ENCODE results near the gene FAR2.

Gene FAR2

DNA sequence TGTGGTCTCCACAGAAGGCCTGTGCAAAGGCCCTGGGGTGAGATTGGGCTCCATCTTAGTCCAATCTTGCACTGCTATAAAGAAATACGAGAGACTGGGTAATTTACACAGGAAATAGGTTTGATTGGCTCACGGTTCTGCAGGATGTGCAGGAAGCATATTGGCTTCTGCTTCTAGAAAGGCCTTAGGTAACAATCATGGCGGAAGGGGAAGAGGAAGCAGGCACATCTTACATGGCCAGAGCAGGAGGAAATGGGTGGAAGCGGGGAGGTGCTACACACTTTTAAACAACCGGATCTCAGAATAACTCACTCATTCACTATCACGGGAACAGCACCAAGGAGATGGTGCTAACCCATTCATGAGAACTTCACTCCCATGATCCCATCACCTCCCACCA is 55.4 kb downstream of the FAR2 start:
- no peaks in the 10 kb centered on the region for H3K27me3 Mint-ChIP-seq
- H3K27ac Mint-ChIP-seq = no peak overlapping the region
- peaks cover 2% of the 10 kb centered on the region for H3K36me3 Mint-ChIP-seq (ENCODE audit: low read depth)
- H3K9me3 Mint-ChIP-seq = no peaks in the 10 kb centered on the region
- DNase-seq = no peak
- no peaks in the 10 kb centered on the region for H3K4me1 Mint-ChIP-seq (ENCODE audit: low read depth)
- H3K4me3 Mint-ChIP-seq = no peak overlapping the region

DNA sequence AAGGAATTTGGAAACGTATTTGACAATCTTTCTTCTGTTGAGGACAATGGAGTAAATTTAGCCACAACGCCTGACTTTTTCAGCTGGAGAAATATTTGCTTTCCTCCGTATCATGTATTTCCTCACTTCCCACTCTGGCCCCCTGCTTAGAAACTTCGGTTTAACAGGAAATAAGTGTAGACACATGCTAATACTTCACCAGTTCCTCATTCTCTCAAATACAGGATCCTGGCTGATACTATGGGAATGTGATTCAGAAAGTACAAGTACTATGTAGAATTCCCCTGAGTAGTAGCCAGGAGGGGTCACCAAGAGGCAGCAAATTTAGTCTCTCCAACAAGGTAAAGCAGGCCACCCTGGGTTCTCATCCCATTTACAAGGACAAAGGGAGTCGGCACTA is 58.0 kb downstream of the FAR2 start:
- H3K4me1 Mint-ChIP-seq (ENCODE audit: low read depth) = no peaks in the 10 kb centered on the region
- H3K27ac Mint-ChIP-seq = no peak overlapping the region
- H3K9me3 Mint-ChIP-seq = no peaks in the 10 kb centered on the region
- H3K4me3 Mint-ChIP-seq = no peak overlapping the region
- no peaks in the 10 kb centered on the region for H3K27me3 Mint-ChIP-seq
- DNase-seq = no peak
- H3K36me3 Mint-ChIP-seq (ENCODE audit: low read depth) = peaks cover 2% of the 10 kb centered on the region

DNA sequence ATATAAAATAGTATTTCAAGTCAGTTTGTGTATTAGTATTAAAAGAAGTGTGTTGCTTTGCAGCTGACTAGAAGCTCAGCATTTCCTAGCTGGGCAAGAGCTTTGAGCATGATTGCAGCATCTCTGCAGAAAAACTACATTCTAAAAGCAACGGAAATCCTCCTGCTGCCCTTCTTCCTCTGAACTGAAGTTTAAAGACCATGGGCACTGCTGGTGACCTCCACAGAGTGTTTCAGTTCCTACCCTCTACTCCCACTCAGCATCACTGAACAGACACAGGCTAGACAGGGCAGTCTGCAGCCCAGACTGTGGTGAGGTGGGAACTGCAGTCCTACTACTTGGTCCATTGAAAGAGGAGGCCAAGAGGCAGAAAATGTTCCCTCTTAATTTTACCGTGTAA is 59.0 kb downstream of the FAR2 start:
- H3K27ac Mint-ChIP-seq = no peak overlapping the region
- H3K27me3 Mint-ChIP-seq = no peaks in the 10 kb centered on the region
- H3K36me3 Mint-ChIP-seq (ENCODE audit: low read depth) = no peaks in the 10 kb centered on the region
- H3K4me1 Mint-ChIP-seq (ENCODE audit: low read depth) = no peaks in the 10 kb centered on the region
- no peak for DNase-seq
- H3K9me3 Mint-ChIP-seq = no peaks in the 10 kb centered on the region
- no peak overlapping the region for H3K4me3 Mint-ChIP-seq

DNA sequence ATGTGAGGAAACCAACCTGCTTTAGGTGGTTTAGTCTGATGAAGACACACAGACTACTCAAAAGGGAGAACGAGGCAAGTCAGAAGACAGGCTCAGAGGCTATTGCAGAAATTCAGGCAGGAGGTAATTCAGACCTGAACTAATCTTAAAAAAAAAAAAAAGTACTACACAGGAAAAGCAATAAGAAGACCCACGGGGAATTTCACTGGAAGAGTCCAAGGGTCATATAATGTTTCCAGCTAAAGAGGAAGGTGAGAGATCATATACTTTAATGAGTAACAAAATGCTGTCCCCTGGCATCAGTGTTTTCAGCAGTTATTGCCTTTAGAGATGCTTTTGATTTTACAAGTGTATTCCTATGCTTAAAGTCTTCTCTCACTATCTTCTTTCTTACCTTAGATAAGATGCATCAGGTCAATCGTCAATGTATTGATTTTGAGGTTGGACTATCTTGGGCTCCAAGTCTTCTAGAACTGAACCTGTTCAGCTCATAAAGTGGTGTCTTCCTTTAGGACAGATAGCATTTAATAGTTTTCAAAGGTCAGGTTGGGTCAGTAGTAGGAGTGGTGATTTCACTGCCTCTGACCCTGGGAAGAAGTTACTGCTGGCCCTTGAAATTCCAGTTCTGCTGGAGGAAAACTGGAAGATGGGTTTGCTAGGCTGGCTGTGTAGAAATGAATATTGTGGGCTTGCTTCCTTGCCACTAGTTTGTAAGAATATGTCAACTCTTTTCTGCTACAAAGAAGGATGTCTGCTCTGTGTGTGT is 60.0 kb downstream of the FAR2 start:
- Mint-ChIP-seq H3K27ac (no peak overlapping the region), H3K4me3 (no peak overlapping the region), H3K36me3 (ENCODE audit: low read depth) (no peaks in the 10 kb centered on the region), H3K9me3 (no peaks in the 10 kb centered on the region), H3K4me1 (ENCODE audit: low read depth) (no peaks in the 10 kb centered on the region), H3K27me3 (no peaks in the 10 kb centered on the region)
- no peak for DNase-seq

DNA sequence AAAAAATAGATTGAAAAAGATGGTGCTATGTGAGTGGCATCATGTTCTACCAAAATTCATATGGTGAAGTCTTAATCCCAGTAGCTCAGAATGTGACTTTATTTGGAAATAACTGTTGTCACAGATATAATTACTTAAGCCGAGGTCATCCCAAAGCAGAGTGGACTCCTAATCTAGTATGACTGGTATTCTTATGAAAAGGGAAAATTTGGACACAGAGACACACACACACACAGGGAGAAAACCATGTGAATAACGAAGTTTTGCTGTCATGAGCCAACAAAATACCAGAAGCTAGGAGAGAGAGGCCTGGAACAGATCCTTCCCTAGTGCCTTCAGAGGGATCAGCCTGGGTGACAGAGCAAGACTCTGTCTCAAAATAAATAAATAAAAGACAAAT is 62.6 kb downstream of the FAR2 start:
- DNase-seq = no peak
- H3K27ac Mint-ChIP-seq = no peak overlapping the region
- H3K4me3 Mint-ChIP-seq = no peak overlapping the region
- no peaks in the 10 kb centered on the region for H3K36me3 Mint-ChIP-seq (ENCODE audit: low read depth)
- H3K27me3 Mint-ChIP-seq = no peaks in the 10 kb centered on the region
- no peaks in the 10 kb centered on the region for H3K9me3 Mint-ChIP-seq
- no peaks in the 10 kb centered on the region for H3K4me1 Mint-ChIP-seq (ENCODE audit: low read depth)

DNA sequence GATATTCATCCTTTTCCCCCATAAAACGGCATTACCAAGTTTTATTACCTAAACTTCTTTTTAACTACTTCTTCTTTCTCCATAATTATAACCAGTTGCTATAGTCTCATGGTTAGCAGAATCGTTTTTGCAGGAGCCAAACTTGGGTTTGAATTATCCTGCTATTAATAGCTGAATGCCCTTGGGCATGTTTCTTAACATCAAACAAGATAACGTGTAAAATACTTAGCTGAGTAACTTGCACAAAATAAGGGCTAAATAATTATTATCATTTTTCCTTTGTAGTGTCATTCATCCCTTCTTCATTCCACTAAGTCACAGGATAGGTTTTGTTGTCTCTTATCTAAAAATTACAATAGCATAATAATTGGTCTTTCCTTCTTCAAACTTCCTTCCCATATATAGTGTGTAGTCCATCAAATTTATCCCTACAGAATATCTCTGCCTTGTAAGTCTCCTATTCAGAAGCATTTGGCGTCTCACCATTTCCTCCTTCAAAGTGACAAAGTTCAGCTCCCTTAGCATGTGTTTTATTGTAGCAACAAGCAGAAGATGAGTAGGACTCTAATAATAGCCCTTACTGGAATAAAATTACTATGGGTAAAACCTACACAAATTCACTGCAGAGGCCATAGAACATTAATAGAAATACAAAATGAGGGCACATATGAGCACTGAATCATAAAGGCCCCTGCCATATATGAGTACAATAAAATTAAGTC is 63.8 kb downstream of the FAR2 start:
- Mint-ChIP-seq H3K9me3 (no peaks in the 10 kb centered on the region), H3K27me3 (no peaks in the 10 kb centered on the region), H3K36me3 (ENCODE audit: low read depth) (no peaks in the 10 kb centered on the region), H3K4me3 (no peak overlapping the region), H3K27ac (no peak overlapping the region), H3K4me1 (ENCODE audit: low read depth) (no peaks in the 10 kb centered on the region)
- DNase-seq = no peak

DNA sequence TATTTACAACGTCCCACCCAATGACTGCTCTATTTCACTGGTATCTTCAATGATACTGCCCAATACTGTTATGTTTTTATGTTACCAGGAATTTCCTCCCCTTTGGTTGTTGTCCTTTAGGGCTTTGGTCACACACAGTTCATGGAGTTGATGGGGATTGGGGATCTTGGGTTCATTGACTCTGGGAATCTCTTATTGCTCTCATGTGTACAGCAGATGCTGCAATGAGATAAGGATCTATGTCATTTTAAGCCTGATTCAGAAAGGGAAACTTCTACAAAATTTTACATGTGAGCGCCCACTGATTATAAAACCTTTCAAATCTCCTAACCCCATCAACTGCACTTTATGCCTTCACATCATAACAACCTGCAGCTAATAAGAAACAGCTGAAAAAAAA is 67.2 kb downstream of the FAR2 start:
- no peak for DNase-seq
- Mint-ChIP-seq H3K4me3 (no peak overlapping the region), H3K36me3 (ENCODE audit: low read depth) (no peaks in the 10 kb centered on the region), H3K9me3 (no peaks in the 10 kb centered on the region), H3K4me1 (ENCODE audit: low read depth) (no peaks in the 10 kb centered on the region), H3K27ac (no peak overlapping the region), H3K27me3 (no peaks in the 10 kb centered on the region)

DNA sequence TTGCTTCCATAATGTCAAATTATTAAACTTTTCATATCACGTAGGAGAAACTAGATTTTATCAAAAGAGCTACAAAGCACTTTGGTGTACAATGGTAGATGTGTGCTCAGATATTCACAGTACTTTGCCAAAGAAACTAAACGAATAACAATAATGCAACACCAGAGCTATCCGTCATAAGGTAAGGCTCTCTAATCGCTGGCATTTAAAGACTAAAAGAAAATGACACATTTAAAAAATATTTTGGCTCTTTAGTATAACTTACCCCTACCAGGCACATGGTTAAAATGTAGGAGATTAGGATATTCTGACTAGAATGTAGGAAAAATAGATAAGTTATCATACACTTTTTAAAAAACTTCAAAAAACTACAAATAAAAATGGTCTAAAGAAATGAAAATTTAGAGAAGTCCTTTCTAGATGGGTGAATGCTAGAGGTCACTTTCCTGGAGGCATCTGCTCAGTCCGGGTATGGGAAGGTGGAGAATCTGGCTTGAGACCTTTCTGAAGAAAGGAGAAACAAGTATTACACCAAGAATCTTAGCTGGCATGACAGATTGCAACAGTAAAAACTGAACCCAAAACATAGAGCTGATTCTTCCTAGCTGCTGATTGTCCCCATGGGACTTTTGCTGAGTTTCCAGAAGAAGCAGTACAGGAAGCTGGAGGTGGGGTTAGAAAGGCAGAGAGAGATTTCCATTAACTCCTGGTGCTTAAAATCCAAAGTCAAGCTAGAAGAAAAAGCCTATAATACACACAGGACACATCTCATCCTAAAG is 67.9 kb downstream of the FAR2 start:
- no peaks in the 10 kb centered on the region for H3K4me1 Mint-ChIP-seq (ENCODE audit: low read depth)
- no peak overlapping the region for H3K27ac Mint-ChIP-seq
- DNase-seq = no peak
- H3K36me3 Mint-ChIP-seq (ENCODE audit: low read depth) = no peaks in the 10 kb centered on the region
- H3K27me3 Mint-ChIP-seq = no peaks in the 10 kb centered on the region
- no peaks in the 10 kb centered on the region for H3K9me3 Mint-ChIP-seq
- H3K4me3 Mint-ChIP-seq = no peak overlapping the region

DNA sequence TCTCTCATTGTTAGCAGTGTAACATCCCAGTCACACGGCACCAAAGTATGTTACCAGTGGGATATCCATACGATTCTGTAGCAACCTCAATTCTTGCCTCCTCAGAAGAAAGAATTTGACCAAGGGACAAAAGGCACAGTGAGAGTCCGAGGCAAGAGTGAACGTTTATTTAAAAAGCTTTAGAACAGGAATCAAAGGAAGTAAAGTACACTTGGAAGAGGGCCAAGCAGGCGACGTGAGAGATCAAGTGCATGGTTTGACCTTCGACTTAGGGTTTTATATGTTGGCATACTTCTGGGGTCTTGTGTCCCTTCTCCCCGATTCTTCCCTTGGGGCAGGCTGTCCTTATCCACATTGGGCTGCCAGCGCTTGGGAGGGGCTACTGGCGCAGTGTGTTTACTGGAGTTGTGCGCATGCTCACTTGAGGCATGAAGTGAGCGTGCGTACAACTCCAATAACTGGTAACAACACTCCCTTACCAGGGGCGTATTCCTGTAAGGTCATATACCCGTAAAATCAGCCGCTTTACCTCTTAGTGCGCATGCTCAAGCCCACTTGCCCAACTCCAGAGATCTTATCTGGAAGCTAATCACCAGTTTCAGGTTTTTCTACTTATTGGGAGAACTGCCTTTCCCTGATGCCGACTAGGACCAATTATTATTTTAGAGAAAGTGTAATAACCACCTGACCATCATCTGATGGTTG is 71.7 kb downstream of the FAR2 start:
- H3K4me1 Mint-ChIP-seq (ENCODE audit: low read depth) = no peaks in the 10 kb centered on the region
- H3K9me3 Mint-ChIP-seq = no peaks in the 10 kb centered on the region
- no peak overlapping the region for H3K4me3 Mint-ChIP-seq
- H3K27me3 Mint-ChIP-seq = no peaks in the 10 kb centered on the region
- H3K36me3 Mint-ChIP-seq (ENCODE audit: low read depth) = no peaks in the 10 kb centered on the region
- H3K27ac Mint-ChIP-seq = no peak overlapping the region
- DNase-seq = no peak

DNA sequence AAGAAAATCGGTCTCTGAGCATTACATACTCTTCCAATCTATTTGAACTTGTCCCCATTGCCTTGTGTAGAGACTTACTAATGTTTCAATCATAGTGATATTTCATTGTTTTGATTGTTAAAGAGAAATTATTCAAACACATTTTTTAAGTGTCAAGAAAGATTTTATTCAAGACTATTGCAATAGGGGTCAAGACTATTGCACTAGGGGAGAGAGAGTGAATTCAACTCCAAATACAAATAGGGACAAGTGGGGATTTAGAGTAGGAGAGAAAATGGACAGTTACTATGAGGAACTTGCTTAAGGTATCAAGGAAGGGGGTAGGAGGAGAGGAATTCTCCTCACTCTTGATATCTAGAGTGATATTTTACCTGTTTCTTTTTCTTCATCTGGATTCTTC is 73.1 kb downstream of the FAR2 start:
- no peak for DNase-seq
- H3K4me1 Mint-ChIP-seq (ENCODE audit: low read depth) = no peaks in the 10 kb centered on the region
- H3K27me3 Mint-ChIP-seq = no peaks in the 10 kb centered on the region
- no peak overlapping the region for H3K4me3 Mint-ChIP-seq
- H3K9me3 Mint-ChIP-seq = no peaks in the 10 kb centered on the region
- no peaks in the 10 kb centered on the region for H3K36me3 Mint-ChIP-seq (ENCODE audit: low read depth)
- no peak overlapping the region for H3K27ac Mint-ChIP-seq

DNA sequence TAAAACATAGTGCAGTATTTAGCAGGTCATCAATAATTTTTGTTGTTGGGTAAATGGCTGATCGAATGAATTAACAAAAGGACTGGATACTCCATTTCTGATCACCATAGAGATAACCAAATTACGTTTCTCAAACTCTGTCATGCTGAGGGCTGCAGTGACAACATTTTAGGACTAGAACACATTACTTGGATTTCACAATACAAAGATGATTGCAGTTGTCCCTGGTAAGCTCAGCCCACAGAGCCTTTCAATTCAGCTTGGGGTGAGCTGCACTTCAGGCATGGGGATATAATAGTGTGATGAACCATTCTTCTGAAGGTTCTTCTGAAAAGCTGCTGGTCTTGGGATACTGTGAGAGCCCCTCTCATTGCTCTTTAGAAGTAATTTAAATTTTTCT is 74.3 kb downstream of the FAR2 start:
- no peaks in the 10 kb centered on the region for H3K27me3 Mint-ChIP-seq
- no peaks in the 10 kb centered on the region for H3K36me3 Mint-ChIP-seq (ENCODE audit: low read depth)
- DNase-seq = no peak
- no peak overlapping the region for H3K27ac Mint-ChIP-seq
- no peak overlapping the region for H3K4me3 Mint-ChIP-seq
- no peaks in the 10 kb centered on the region for H3K9me3 Mint-ChIP-seq
- H3K4me1 Mint-ChIP-seq (ENCODE audit: low read depth) = no peaks in the 10 kb centered on the region

DNA sequence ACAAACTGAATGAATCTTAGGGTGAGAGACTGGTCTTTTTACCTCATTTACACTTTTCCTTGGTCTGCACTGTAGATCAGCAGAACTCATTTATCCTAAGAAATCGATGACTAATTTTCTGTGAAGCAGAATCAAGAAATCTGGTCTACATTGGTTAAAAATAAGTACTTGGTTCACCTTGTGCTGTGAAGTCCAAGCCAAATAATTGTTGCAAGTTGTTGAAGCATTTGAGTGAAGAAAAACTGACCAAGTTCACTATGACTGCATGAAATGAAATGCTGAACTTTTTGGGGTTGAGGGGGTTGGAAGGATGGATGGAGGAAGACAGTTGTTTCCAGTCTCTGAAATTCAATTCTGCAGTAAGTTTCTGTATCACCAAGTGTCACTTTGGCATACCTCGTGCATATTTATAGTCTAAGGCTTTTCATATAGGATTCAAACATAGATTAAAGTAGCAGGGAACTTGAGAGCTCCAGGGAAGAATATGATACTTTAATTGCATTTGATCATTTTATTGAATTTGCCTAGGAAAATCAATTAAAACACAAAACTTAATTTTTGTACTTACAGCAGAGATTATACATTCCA is 75.0 kb downstream of the FAR2 start:
- Mint-ChIP-seq H3K27ac (no peak overlapping the region), H3K27me3 (no peaks in the 10 kb centered on the region), H3K36me3 (ENCODE audit: low read depth) (no peaks in the 10 kb centered on the region), H3K4me3 (no peak overlapping the region), H3K9me3 (no peaks in the 10 kb centered on the region), H3K4me1 (ENCODE audit: low read depth) (no peaks in the 10 kb centered on the region)
- DNase-seq = no peak

DNA sequence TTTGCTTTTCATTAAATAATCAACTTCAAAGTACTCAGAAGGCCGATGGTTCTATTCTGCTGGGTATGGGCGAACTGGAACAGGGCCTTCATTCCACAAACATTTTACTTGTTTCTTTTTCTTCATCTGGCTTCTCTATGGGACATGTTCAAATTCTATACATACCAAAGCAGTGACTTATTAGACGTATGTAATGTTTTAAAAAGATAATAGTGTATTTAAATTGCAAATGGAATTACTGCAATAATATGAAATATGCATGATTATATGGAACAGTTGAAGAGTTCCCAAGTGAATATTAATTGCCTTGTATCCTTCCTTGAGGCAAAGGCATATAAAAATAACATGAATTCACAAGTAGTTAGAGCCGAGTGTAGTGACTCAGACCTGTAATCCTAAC is 75.5 kb downstream of the FAR2 start:
- no peak for DNase-seq
- no peaks in the 10 kb centered on the region for H3K9me3 Mint-ChIP-seq
- H3K27me3 Mint-ChIP-seq = no peaks in the 10 kb centered on the region
- no peak overlapping the region for H3K4me3 Mint-ChIP-seq
- no peak overlapping the region for H3K27ac Mint-ChIP-seq
- H3K4me1 Mint-ChIP-seq (ENCODE audit: low read depth) = no peaks in the 10 kb centered on the region
- no peaks in the 10 kb centered on the region for H3K36me3 Mint-ChIP-seq (ENCODE audit: low read depth)

DNA sequence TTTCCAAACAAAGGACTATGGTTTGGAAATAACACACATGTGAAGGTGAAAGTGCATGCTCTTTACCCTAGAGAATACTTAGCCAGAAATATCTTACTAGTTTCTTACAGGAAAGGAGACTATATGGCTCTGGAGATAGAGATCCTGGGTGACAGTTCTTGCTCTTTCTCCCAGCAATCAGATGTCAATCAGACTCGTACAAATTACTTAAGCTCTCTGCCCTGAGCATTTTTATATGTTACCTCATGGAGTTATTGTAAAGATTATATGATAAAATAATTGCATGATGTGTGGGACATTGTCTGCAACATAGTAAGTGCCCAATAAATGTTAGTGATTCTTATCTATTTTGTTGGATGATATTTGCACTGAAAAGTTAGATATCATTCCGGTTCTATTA is 76.8 kb downstream of the FAR2 start:
- H3K36me3 Mint-ChIP-seq (ENCODE audit: low read depth) = no peaks in the 10 kb centered on the region

More for the DNA sequence above, 76.8 kb downstream of the FAR2 start:
- Mint-ChIP-seq H3K27ac (no peak overlapping the region), H3K4me1 (ENCODE audit: low read depth) (no peaks in the 10 kb centered on the region), H3K9me3 (no peaks in the 10 kb centered on the region), H3K27me3 (no peaks in the 10 kb centered on the region), H3K4me3 (no peak overlapping the region)
- no peak for DNase-seq
